HCT116 (cell line): Measurements from ENCODE around the gene TRIM67.

Experiments used
- CTCF ChIP-seq, 3 experiments: fragments of 200-600 bp in 1 of 3; sonication (generic) in 1 of 3; IDR thresholded peaks in 2 of 3; conservative IDR thresholded peaks in 1 of 3; 2 replicates each; pipeline ENCODE4 v1.5.1; 2012 to 2017; ENCODE audit warnings: low read depth in 2 of 3, low read length in 2 of 3, antibody characterized with exemption in 1 of 3, borderline replicate concordance in 1 of 3, control low read depth in 1 of 3, mild to moderate bottlenecking in 1 of 3, mixed read lengths in 1 of 3, mixed run types in 1 of 3, moderate library complexity in 1 of 3; ENCODE audit not compliant: insufficient read depth in 1 of 3
- EZH2phosphoT487 ChIP-seq: fragments of 200-600 bp; IDR thresholded peaks from 2 replicates; pipeline ENCODE4 v1.6.1; 2018; ENCODE audit warnings: antibody characterized with exemption, borderline replicate concordance
- POLR2A ChIP-seq: IDR thresholded peaks from 2 replicates; pipeline ENCODE4 v1.7.0; 2011; ENCODE audit warnings: borderline replicate concordance; ENCODE audit not compliant: insufficient read depth, insufficient read length; ENCODE audit errors: extremely low read depth

GRCh38 chr1:231203259-231204057, 41.6 kb downstream of the TRIM67 start:
- TF ChIP-seq CTCF (IDR thresholded peaks at IDR 0.05 in 2 of 3, conservative IDR thresholded peaks at IDR 0.05 in 1 of 3; ENCODE audit: borderline replicate concordance in 1 of 3, insufficient read depth in 1 of 3, low read depth in 2 of 3, low read length in 2 of 3) (no peak), EZH2phosphoT487 (no peak), POLR2A (no peak)
